Gastroesophageal sphincter (tissue), 3 donors: ENCODE measurements around the gene STRAP.

Experiments
- EP300 ChIP-seq: sonication (generic); formaldehyde crosslinking; IDR thresholded peaks from one replicate; pipeline ENCODE4 v1.6.1; 2017; ENCODE audit warnings: antibody characterized with exemption, mild to moderate bottlenecking
- POLR2A ChIP-seq, 2 donors: fragments of 450-650 bp; IDR thresholded peaks; one replicate each; pipeline ENCODE4 v1.6.1; 2017; ENCODE audit warnings: antibody characterized with exemption in 2 of 2, mild to moderate bottlenecking in 2 of 2, moderate library complexity in 1 of 2
- TF ChIP-seq, protein P1 (sequence below), 4 experiments: fragments of 200-600 bp in 2 of 4; fragments of 450-650 bp in 2 of 4; sonication (generic) in 1 of 4; IDR thresholded peaks; one replicate each; pipeline ENCODE4 v1.5.1; 2017 to 2019; ENCODE audit warnings: antibody characterized with exemption in 4 of 4, mild to moderate bottlenecking in 2 of 4, moderate library complexity in 2 of 4

GRCh38 chr12:15851919-15852318 is 30.3 kb upstream of the STRAP start:
- TF ChIP-seq, protein P1, sequence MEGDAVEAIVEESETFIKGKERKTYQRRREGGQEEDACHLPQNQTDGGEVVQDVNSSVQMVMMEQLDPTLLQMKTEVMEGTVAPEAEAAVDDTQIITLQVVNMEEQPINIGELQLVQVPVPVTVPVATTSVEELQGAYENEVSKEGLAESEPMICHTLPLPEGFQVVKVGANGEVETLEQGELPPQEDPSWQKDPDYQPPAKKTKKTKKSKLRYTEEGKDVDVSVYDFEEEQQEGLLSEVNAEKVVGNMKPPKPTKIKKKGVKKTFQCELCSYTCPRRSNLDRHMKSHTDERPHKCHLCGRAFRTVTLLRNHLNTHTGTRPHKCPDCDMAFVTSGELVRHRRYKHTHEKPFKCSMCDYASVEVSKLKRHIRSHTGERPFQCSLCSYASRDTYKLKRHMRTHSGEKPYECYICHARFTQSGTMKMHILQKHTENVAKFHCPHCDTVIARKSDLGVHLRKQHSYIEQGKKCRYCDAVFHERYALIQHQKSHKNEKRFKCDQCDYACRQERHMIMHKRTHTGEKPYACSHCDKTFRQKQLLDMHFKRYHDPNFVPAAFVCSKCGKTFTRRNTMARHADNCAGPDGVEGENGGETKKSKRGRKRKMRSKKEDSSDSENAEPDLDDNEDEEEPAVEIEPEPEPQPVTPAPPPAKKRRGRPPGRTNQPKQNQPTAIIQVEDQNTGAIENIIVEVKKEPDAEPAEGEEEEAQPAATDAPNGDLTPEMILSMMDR (IDR thresholded peaks at IDR 0.05): no peak
- TF ChIP-seq EP300 (no peak), POLR2A (IDR thresholded peaks at IDR 0.05) (no peak)
